HCT116 (cell line): Measurements from ENCODE around the gene RBM11.

Source experiments
- POLR2AphosphoS5 ChIP-seq: IDR thresholded peaks from 2 replicates; pipeline ENCODE4 v1.6.1; 2011; ENCODE audit warnings: mild to moderate bottlenecking, low read depth, low read length, moderate library complexity
- SIN3A ChIP-seq: IDR thresholded peaks from 2 replicates; pipeline ENCODE4 v1.6.1; 2012; ENCODE audit warnings: low read depth
- YY1 ChIP-seq: IDR thresholded peaks from 2 replicates; pipeline ENCODE4 v1.6.1; 2011; ENCODE audit warnings: low read length, low read depth, moderate library complexity, mild to moderate bottlenecking; ENCODE audit not compliant: insufficient replicate concordance; ENCODE audit errors: extremely low read depth
- TF ChIP-seq, protein P1 (sequence below), 3 experiments: fragments of 200-600 bp in 1 of 3; sonication (generic) in 1 of 3; IDR thresholded peaks in 2 of 3; conservative IDR thresholded peaks in 1 of 3; 2 replicates each; pipeline ENCODE4 v1.5.1; 2012 to 2017; ENCODE audit warnings: low read depth in 2 of 3, low read length in 2 of 3, antibody characterized with exemption in 1 of 3, borderline replicate concordance in 1 of 3, control low read depth in 1 of 3, mild to moderate bottlenecking in 1 of 3, mixed read lengths in 1 of 3, mixed run types in 1 of 3, moderate library complexity in 1 of 3; ENCODE audit not compliant: insufficient read depth in 1 of 3

DNA sequence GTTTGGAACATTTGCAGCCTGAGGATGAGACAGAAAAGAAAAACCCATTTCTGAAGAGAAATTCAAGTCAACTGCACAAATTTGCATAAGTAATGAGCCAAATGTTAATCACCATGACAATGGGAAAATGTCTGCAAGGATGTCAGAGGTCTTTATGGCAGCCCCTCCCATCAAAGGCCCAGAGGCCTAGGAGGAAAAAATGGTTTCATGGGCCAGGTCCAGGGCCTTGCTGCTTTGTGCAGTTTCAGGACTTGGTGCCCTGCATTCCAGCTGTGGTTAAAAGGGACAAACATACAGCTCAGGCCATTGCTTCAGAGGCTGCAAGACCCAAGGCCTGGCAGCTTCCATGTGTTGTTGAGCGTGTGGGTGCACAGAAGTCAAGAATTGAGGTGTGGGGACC is 13.4 kb downstream of the RBM11 start:
- TF ChIP-seq YY1 (no peak), POLR2AphosphoS5 (no peak), SIN3A (no peak)
- TF ChIP-seq, protein P1, sequence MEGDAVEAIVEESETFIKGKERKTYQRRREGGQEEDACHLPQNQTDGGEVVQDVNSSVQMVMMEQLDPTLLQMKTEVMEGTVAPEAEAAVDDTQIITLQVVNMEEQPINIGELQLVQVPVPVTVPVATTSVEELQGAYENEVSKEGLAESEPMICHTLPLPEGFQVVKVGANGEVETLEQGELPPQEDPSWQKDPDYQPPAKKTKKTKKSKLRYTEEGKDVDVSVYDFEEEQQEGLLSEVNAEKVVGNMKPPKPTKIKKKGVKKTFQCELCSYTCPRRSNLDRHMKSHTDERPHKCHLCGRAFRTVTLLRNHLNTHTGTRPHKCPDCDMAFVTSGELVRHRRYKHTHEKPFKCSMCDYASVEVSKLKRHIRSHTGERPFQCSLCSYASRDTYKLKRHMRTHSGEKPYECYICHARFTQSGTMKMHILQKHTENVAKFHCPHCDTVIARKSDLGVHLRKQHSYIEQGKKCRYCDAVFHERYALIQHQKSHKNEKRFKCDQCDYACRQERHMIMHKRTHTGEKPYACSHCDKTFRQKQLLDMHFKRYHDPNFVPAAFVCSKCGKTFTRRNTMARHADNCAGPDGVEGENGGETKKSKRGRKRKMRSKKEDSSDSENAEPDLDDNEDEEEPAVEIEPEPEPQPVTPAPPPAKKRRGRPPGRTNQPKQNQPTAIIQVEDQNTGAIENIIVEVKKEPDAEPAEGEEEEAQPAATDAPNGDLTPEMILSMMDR (IDR thresholded peaks at IDR 0.05 in 2 of 3, conservative IDR thresholded peaks at IDR 0.05 in 1 of 3; ENCODE audit: borderline replicate concordance in 1 of 3, insufficient read depth in 1 of 3, low read depth in 2 of 3, low read length in 2 of 3) = no peak
